Stimulated activated CD4-positive, alpha-beta T cell treated with anti-CD3 and anti-CD28 coated beads, Interleukin-4, amount 100 ng/mL, for 48 hours (primary cell): Measurements from ENCODE around the gene MYOCOS.
"Not testable (repeated sequence)": the region's sequence is repeated elsewhere in the genome, so short reads cannot be mapped to it uniquely, and the experiment has no call there.

Source experiments
- DNase-seq, 2 donors: peaks; one replicate each; pipeline ENCODE4 v3.0.0-alpha.2; 2020; ENCODE audit warnings: low read depth in 2 of 2

The MYOCOS gene

GRCh38 chr1:171622152-171622462, at the start of gene MYOCOS:
Gene MYOCOS (plus strand): TSS chr1:171622243. CDS start chr1:171623884, 1,641 bp downstream.
- no peak for DNase-seq

GRCh38 chr1:171576144-171576543, 45.9 kb upstream of the MYOCOS start:
- DNase-seq = no peak

- no peak for DNase-seq
These were observed 40.8 kb upstream of the MYOCOS start for GRCh38 chr1:171581226-171581625.

GRCh38 chr1:171581766-171582165, 40.3 kb upstream of the MYOCOS start:
- DNase-seq = no peak

- DNase-seq = no peak
These were observed 39.5 kb upstream of the MYOCOS start for GRCh38 chr1:171582589-171582988.

GRCh38 chr1:171583591-171584201, 38.3 kb upstream of the MYOCOS start:
- DNase-seq = no peak

GRCh38 chr1:171585715-171586114, 36.3 kb upstream of the MYOCOS start:
- DNase-seq = no peak

GRCh38 chr1:171588230-171588629, 33.8 kb upstream of the MYOCOS start:
- DNase-seq = no peak

- DNase-seq = no peak
These were observed 32.0 kb upstream of the MYOCOS start for GRCh38 chr1:171590022-171590421.

- DNase-seq = no peak
These were observed 26.7 kb upstream of the MYOCOS start for GRCh38 chr1:171595324-171595723.

- DNase-seq = no peak
These were observed 25.9 kb upstream of the MYOCOS start for GRCh38 chr1:171596119-171596518.

GRCh38 chr1:171596705-171597104, 25.3 kb upstream of the MYOCOS start:
- no peak for DNase-seq

GRCh38 chr1:171597203-171597602, 24.8 kb upstream of the MYOCOS start:
- DNase-seq = no peak

GRCh38 chr1:171600310-171600709, 21.7 kb upstream of the MYOCOS start:
- DNase-seq = not testable (repeated sequence)

GRCh38 chr1:171600862-171601261, 21.2 kb upstream of the MYOCOS start:
- DNase-seq = no peak

- not testable (repeated sequence) for DNase-seq
These were observed 19.0 kb upstream of the MYOCOS start for GRCh38 chr1:171603042-171603441.

GRCh38 chr1:171606402-171606941, 15.6 kb upstream of the MYOCOS start:
- DNase-seq = no peak

- DNase-seq = no peak
These were observed 11.7 kb upstream of the MYOCOS start for GRCh38 chr1:171610385-171610784.

GRCh38 chr1:171611306-171611705, 10.7 kb upstream of the MYOCOS start:
- no peak for DNase-seq

GRCh38 chr1:171613282-171613681, 8.8 kb upstream of the MYOCOS start:
- DNase-seq = no peak

- not testable (repeated sequence) for DNase-seq
These were observed 6.7 kb upstream of the MYOCOS start for GRCh38 chr1:171615122-171615906.

- DNase-seq = no peak
These were observed 5.5 kb upstream of the MYOCOS start for GRCh38 chr1:171616586-171616985.

- no peak for DNase-seq
These were observed 1.7 kb downstream of the MYOCOS start for GRCh38 chr1:171623651-171624331.
